SK-N-MC (cell line): ENCODE data around the gene C6orf52.

Experiments
- EZH2 ChIP-seq: fragments of 200-600 bp; sonication (generic); IDR thresholded peaks from one replicate; pipeline ENCODE4 v1.6.1; 2017; ENCODE audit warnings: antibody characterized with exemption
- POLR2AphosphoS5 ChIP-seq: IDR thresholded peaks from 2 replicates; pipeline ENCODE4 v1.6.1; 2012; ENCODE audit warnings: mild to moderate bottlenecking, low read depth, low read length, borderline replicate concordance

- TF ChIP-seq EZH2, result no peak
- no peak for TF ChIP-seq POLR2AphosphoS5
Observed at GRCh38 chr6:10692965-10693538, 1.4 kb downstream of the C6orf52 start.
